ENCODE measurements around the gene P2RY2.

P2RY2 gene

GRCh38 chr11:73210916-73211667 is 7.0 kb upstream of the P2RY2 start:
- Mint-ChIP-seq H3K27me3 (ENCODE audit: low read depth) (peaks cover 6% of the 10 kb centered on the region), H3K27ac (no peak overlapping the region), H3K4me3 (no peak overlapping the region), H3K4me1 (peaks cover 4% of the 10 kb centered on the region), H3K9me3 (no peaks in the 10 kb centered on the region), H3K36me3 (ENCODE audit: low read depth) (no peaks in the 10 kb centered on the region)
- no peak for TF ChIP-seq CTCF (IDR thresholded peaks at IDR 0.05; ENCODE audit: unreplicated experiment in 3 of 3)

DNA sequence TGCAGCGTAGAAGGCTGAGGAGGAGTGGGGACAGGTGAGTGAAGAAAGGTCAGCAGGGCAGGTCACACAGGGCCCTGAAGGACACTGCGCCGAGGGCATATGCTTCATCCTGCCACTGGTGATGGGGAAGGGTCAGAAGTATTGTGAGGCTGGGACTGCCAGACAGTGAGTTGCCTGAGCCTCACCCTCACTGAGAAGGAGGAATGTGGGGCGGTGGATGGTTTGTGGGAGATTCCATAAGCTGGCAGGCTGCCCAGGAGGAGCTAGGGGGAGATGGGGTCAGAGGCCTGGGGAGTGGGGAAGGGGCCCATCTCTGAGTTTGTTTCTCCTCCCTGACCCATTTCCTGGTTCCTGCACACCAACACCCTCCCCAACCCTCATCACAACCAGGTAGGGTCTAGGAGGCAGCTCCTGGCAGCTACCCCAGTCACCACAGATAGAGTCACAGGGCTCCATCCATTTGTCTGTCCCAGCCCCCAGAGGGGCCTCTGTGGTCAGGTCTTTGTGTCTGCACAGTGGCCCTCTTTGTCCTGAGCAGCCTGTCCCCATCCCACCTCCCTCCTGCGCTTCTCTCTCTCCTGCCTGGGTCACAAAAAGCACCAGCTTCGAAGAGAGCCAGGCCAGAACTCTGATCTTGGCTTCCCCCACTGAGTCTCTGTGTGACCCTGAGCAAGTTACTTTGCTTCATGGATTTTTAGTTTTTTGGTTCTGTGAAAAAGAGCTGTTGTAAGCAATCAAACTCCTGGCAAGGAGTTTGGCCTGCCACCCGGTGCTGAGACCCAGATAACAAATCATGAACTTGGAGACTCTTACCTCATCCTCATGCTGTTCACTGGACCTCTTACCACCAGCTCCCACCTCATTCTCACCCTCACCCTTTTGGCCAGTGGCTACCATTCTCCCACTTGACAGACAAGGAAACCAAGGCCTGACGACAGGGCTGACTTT is 4.6 kb upstream of the P2RY2 start:
- H3K4me1 Mint-ChIP-seq: peaks cover 4% of the 10 kb centered on the region
- no peaks in the 10 kb centered on the region for H3K36me3 Mint-ChIP-seq (ENCODE audit: low read depth)
- H3K27me3 Mint-ChIP-seq (ENCODE audit: low read depth): peaks cover 23% of the 10 kb centered on the region
- no peak overlapping the region for H3K4me3 Mint-ChIP-seq
- no peaks in the 10 kb centered on the region for H3K9me3 Mint-ChIP-seq
- peak overlapping the region in 2 of 3 experiments; percentile 9 to 50 for H3K27ac Mint-ChIP-seq
- no peak for TF ChIP-seq CTCF (IDR thresholded peaks at IDR 0.05; ENCODE audit: unreplicated experiment in 3 of 3)

GRCh38 chr11:73215191-73216134 is 2.6 kb upstream of the P2RY2 start:
- Mint-ChIP-seq H3K4me1 (peaks cover 9% of the 10 kb centered on the region), H3K27me3 (ENCODE audit: low read depth) (peaks cover 43% of the 10 kb centered on the region), H3K27ac (no peak overlapping the region), H3K36me3 (ENCODE audit: low read depth) (no peaks in the 10 kb centered on the region), H3K9me3 (no peaks in the 10 kb centered on the region), H3K4me3 (no peak overlapping the region)
- TF ChIP-seq CTCF (IDR thresholded peaks at IDR 0.05; ENCODE audit: unreplicated experiment in 3 of 3): no peak

DNA sequence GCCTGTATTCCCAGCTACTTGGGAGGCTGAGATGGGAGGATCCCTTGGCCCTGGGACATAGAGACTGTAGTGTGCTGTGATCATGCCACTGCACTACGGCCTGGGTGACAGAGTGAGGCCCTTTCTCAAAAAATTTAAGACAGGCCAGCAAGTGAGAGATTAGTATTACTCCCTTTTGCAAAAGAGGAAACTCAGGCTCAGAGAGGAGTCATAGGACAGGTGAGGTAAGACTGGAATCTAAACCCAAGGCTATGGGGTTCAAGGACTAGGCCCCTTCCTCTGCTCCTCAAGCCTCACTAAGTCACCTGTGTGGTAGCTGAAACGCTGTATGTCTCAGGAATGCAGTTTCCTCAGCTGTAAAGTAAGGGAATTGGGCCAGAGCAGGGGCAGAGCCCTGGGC is 1.6 kb upstream of the P2RY2 start:
- no peak for TF ChIP-seq CTCF (IDR thresholded peaks at IDR 0.05; ENCODE audit: unreplicated experiment in 3 of 3)
- no peak overlapping the region for H3K27ac Mint-ChIP-seq
- H3K36me3 Mint-ChIP-seq (ENCODE audit: low read depth): no peaks in the 10 kb centered on the region
- H3K4me3 Mint-ChIP-seq: peak overlapping the region in 1 of 3 experiments; percentile 23
- H3K27me3 Mint-ChIP-seq (ENCODE audit: low read depth): peaks cover 51% of the 10 kb centered on the region
- peaks cover 9% of the 10 kb centered on the region for H3K4me1 Mint-ChIP-seq
- no peaks in the 10 kb centered on the region for H3K9me3 Mint-ChIP-seq

DNA sequence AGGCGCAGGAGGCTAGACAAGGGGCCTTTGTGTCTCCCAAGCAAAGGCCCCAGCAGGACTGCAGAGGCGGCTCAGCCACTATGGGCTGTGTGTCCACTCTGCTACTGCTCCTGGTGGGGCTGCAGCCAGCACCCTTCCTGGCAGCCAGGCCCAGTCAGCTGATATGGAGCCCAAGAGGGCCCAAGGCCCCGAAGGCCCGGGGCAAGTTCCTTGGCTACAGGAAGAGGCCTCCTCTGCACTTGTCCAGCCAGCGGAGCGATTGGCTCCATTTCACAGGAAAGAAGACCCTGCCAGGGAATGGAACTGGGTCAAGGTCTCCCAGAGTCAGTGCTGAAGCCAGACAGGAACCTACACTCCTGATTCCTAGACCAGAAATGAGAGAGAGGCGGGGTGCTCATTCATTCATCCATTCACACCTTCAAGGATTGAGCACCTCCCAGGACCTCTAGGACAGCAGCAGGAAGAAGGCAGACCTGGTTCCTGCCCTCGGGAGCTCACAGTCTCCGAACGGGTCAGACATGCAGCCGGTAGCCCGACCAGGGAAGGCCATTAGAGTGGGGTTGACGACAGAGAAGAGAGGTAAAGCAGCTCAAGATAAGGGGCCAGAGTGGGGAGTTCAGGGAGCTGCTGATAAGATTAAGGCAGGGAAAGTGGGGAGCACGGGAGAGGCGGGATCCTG is 811 bp upstream of the P2RY2 start:
- Mint-ChIP-seq H3K4me1 (peaks cover 9% of the 10 kb centered on the region), H3K36me3 (ENCODE audit: low read depth) (no peaks in the 10 kb centered on the region), H3K27ac (no peak overlapping the region), H3K27me3 (ENCODE audit: low read depth) (peaks cover 53% of the 10 kb centered on the region), H3K9me3 (no peaks in the 10 kb centered on the region), H3K4me3 (peak overlapping the region; percentile 72 to 79 (median 75))
- TF ChIP-seq CTCF (IDR thresholded peaks at IDR 0.05; ENCODE audit: unreplicated experiment in 3 of 3): no peak

All from nephron (organoid).